ENCODE results near the gene IL10. TPM values are rescaled to one million over a fixed set of nuclear protein-coding genes. Genes with fewer than 3 reads are reported as not detected.
"Not testable (repeated sequence)": the region's sequence is repeated elsewhere in the genome, so short reads cannot be mapped to it uniquely, and the experiment has no call there.

IL10 gene
- total and polyA plus RNA-seq, 5 donors: 0.59 to 5.9 (median 1.0) TPM

- H3K4me1 ChIP-seq (ENCODE audit: control insufficient read depth, insufficient read depth, low read length): no peaks in the 10 kb centered on the region
- H3K9me3 ChIP-seq (ENCODE audit: control insufficient read depth, low read length): no peaks in the 10 kb centered on the region
- ATAC-seq (peak in 1 of 2 donors; percentile 26), DNase-seq (no peak)
- no peak overlapping the region for H3K27ac ChIP-seq (ENCODE audit: low read length)
- WGBS: 85% methylated on average over 7 of the region's 7 CpGs
- H3K4me3 ChIP-seq (ENCODE audit: low read length): no peak overlapping the region
- H3K27me3 ChIP-seq (ENCODE audit: control insufficient read depth, insufficient read depth): no peaks in the 10 kb centered on the region
- intact Hi-C loops (cut with DNase I): no loop called here
Observed at GRCh38 chr1:206778031-206778430, 5.7 kb upstream of the IL10 start.

- H3K4me1 ChIP-seq (ENCODE audit: control insufficient read depth, insufficient read depth, low read length): no peaks in the 10 kb centered on the region
- ATAC-seq (no peak), DNase-seq (no peak)
- intact Hi-C loops (cut with DNase I): no loop called here
- H3K27me3 ChIP-seq (ENCODE audit: control insufficient read depth, insufficient read depth): no peaks in the 10 kb centered on the region
- no peaks in the 10 kb centered on the region for H3K9me3 ChIP-seq (ENCODE audit: control insufficient read depth, low read length)
- no peak overlapping the region for H3K4me3 ChIP-seq (ENCODE audit: low read length)
- WGBS: 75% methylated on average over 4 of the region's 4 CpGs
- H3K27ac ChIP-seq (ENCODE audit: low read length): no peak overlapping the region
Observed at GRCh38 chr1:206776229-206776628, 3.9 kb upstream of the IL10 start.

- Histone ChIP-seq H3K9me3 (ENCODE audit: control insufficient read depth, low read length) (no peaks in the 10 kb centered on the region), H3K4me3 (ENCODE audit: low read length) (no peak overlapping the region), H3K27me3 (ENCODE audit: control insufficient read depth, insufficient read depth) (no peaks in the 10 kb centered on the region), H3K27ac (ENCODE audit: low read length) (no peak overlapping the region), H3K4me1 (ENCODE audit: control insufficient read depth, insufficient read depth, low read length) (no peaks in the 10 kb centered on the region)
- ATAC-seq: peak in 1 of 2 donors; percentile 23
- 74% methylated on average over 3 of the region's 3 CpGs for WGBS
- DNase-seq: no peak
- intact Hi-C loops (cut with DNase I): no loop called here
Observed at GRCh38 chr1:206774093-206774492, 1.8 kb upstream of the IL10 start.

GRCh38 chr1:206771338-206771692 lies 979 bp downstream of the IL10 start:
- intact Hi-C loops (cut with DNase I): no loop called here
- Histone ChIP-seq H3K4me1 (ENCODE audit: control insufficient read depth, insufficient read depth, low read length) (no peaks in the 10 kb centered on the region), H3K27me3 (ENCODE audit: control insufficient read depth, insufficient read depth) (no peaks in the 10 kb centered on the region), H3K9me3 (ENCODE audit: control insufficient read depth, low read length) (no peaks in the 10 kb centered on the region), H3K4me3 (ENCODE audit: low read length) (no peak overlapping the region), H3K27ac (ENCODE audit: low read length) (no peak overlapping the region)
- DNase-seq: no peak
- 65% methylated on average over 4 of the region's 4 CpGs for WGBS
- no peak for ATAC-seq

- ATAC-seq (peak; percentile 49 to 51), DNase-seq (peak in 2 of 3 donors; percentile 57 to 64)
- Histone ChIP-seq H3K9me3 (ENCODE audit: control insufficient read depth, low read length) (no peaks in the 10 kb centered on the region), H3K4me3 (ENCODE audit: low read length) (no peak within 1 kb of the TSS), H3K4me1 (ENCODE audit: control insufficient read depth, insufficient read depth, low read length) (no peaks in the 10 kb centered on the region), H3K27ac (ENCODE audit: low read length) (peak within 1 kb of the TSS; percentile 45), H3K27me3 (ENCODE audit: control insufficient read depth, insufficient read depth) (no peaks in the 10 kb centered on the region)
- intact Hi-C loops (cut with DNase I): no loop called here
- WGBS: 65% methylated on average over 9 of the region's 9 CpGs
Observed at GRCh38 chr1:206770531-206771337, 1.6 kb downstream of the IL10 start, which contains the start of gene IL19. IL19 (plus strand) TSS chr1:206770773; CDS start chr1:206836663, 65,890 bp downstream.

GRCh38 chr1:206769304-206769731 lies 3.0 kb downstream of the IL10 start:
- ATAC-seq: no peak
- DNase-seq: no peak
- Histone ChIP-seq H3K27ac (ENCODE audit: low read length) (no peak overlapping the region), H3K4me1 (ENCODE audit: control insufficient read depth, insufficient read depth, low read length) (no peaks in the 10 kb centered on the region), H3K4me3 (ENCODE audit: low read length) (no peak overlapping the region), H3K9me3 (ENCODE audit: control insufficient read depth, low read length) (no peaks in the 10 kb centered on the region), H3K27me3 (ENCODE audit: control insufficient read depth, insufficient read depth) (no peaks in the 10 kb centered on the region)
- intact Hi-C loops (cut with DNase I): no loop called here
- 89% methylated on average over 7 of the region's 7 CpGs for WGBS

GRCh38 chr1:206768472-206769303 lies 3.6 kb downstream of the IL10 start:
- ATAC-seq: no peak
- 80% methylated on average over 14 of the region's 14 CpGs for WGBS
- Histone ChIP-seq H3K4me3 (ENCODE audit: low read length) (no peak overlapping the region), H3K9me3 (ENCODE audit: control insufficient read depth, low read length) (no peaks in the 10 kb centered on the region), H3K4me1 (ENCODE audit: control insufficient read depth, insufficient read depth, low read length) (no peaks in the 10 kb centered on the region), H3K27me3 (ENCODE audit: control insufficient read depth, insufficient read depth) (no peaks in the 10 kb centered on the region), H3K27ac (ENCODE audit: low read length) (no peak overlapping the region)
- intact Hi-C loops (cut with DNase I): no loop called here
- no peak for DNase-seq

- DNase-seq (peak; percentile 35 to 68 (median 61)), ATAC-seq (peak; percentile 74 to 79)
- 48% methylated on average over 8 of the region's 8 CpGs for WGBS
- intact Hi-C loops (cut with DNase I): no loop called here
- H3K27ac ChIP-seq (ENCODE audit: low read length): no peak overlapping the region
- H3K4me1 ChIP-seq (ENCODE audit: control insufficient read depth, insufficient read depth, low read length): no peaks in the 10 kb centered on the region
- no peaks in the 10 kb centered on the region for H3K9me3 ChIP-seq (ENCODE audit: control insufficient read depth, low read length)
- H3K27me3 ChIP-seq (ENCODE audit: control insufficient read depth, insufficient read depth): no peaks in the 10 kb centered on the region
- H3K4me3 ChIP-seq (ENCODE audit: low read length): no peak overlapping the region
Observed at GRCh38 chr1:206766251-206766856, 5.9 kb downstream of the IL10 start.

- DNase-seq; H3K4me3 ChIP-seq (ENCODE audit: low read length); ATAC-seq; H3K27ac ChIP-seq (ENCODE audit: low read length); H3K27me3 ChIP-seq (ENCODE audit: control insufficient read depth, insufficient read depth); intact Hi-C loops (cut with DNase I); H3K4me1 ChIP-seq (ENCODE audit: control insufficient read depth, insufficient read depth, low read length); H3K9me3 ChIP-seq (ENCODE audit: control insufficient read depth, low read length): not testable (repeated sequence)
- 94% methylated on average over 1 of the region's 1 CpG for WGBS
Observed at GRCh38 chr1:206765771-206766170, 6.5 kb downstream of the IL10 start.

GRCh38 chr1:206762741-206763364 lies 9.4 kb downstream of the IL10 start:
- H3K4me1 ChIP-seq (ENCODE audit: control insufficient read depth, insufficient read depth, low read length); intact Hi-C loops (cut with DNase I); H3K9me3 ChIP-seq (ENCODE audit: control insufficient read depth, low read length); H3K4me3 ChIP-seq (ENCODE audit: low read length); H3K27ac ChIP-seq (ENCODE audit: low read length); DNase-seq; ATAC-seq; H3K27me3 ChIP-seq (ENCODE audit: control insufficient read depth, insufficient read depth): not testable (repeated sequence)
- 89% methylated on average over 12 of the region's 12 CpGs for WGBS
